HCT116 (cell line): Measurements from ENCODE around the gene ZNRF3. TPM values are rescaled to one million over a fixed set of nuclear protein-coding genes. Genes with fewer than 3 reads are reported as not detected.

Experiments used
- ATAC-seq: fragments of 200-7000 bp; cut with Tn5 transposase; 2 replicates; pipeline ENCODE4 v1.9.1; 2020; ENCODE audit warnings: mild to moderate bottlenecking, moderate library complexity
- BruUV-seq: library from RNA; stranded (reverse); fragments of 400-500 nt; replicated peaks from 2 replicates; lab custom pipeline; 2021; lab: Mats Ljungman, UMichigan
- CTCF ChIA-PET: fragments of 300-600 bp; sonication (Branson Sonifier 250); formaldehyde crosslinking; loops from one replicate; lab custom pipeline; 2021; ENCODE audit warnings: antibody characterized with exemption; lab: Charles Lee
- POLR2A ChIA-PET: fragments of 300-600, 350-600 bp; sonication (Branson Sonifier 250); formaldehyde crosslinking; loops from one replicate; lab custom pipeline; 2021; ENCODE audit warnings: antibody characterized with exemption; lab: Charles Lee
- RAD21 ChIA-PET, 2 experiments: fragments of 300-600 bp; sonication (Branson Sonifier 250); formaldehyde crosslinking; loops; one replicate each; lab custom pipeline; 2023; ENCODE audit warnings: low total read pairs in 2 of 2; ENCODE audit not compliant: uncharacterized antibody in 2 of 2, unreplicated experiment in 2 of 2, low non-redundant PET in 1 of 2; lab: Charles Lee
- DNase-seq: peaks from one replicate; pipeline ENCODE4 v3.0.0-alpha.2; 2010; ENCODE audit warnings: low read depth, low spot score
- H2AFZ ChIP-seq: fragments of 200-600 bp; shearing (Covaris generic), sonication (generic); 2 replicates; pipeline ENCODE4 v1.6.1; 2017; ENCODE audit warnings: low read depth, mixed run types, mixed read lengths, antibody characterized with exemption, low read length; ENCODE audit not compliant: poor library complexity, severe bottlenecking
- H3K27ac ChIP-seq: 2 replicates; pipeline ENCODE4 v1.5.1; 2012; ENCODE audit warnings: low read depth, low read length
- H3K27me3 ChIP-seq: fragments of 200-600 bp; sonication (generic); 2 replicates; pipeline ENCODE4 v1.6.1; 2016; ENCODE audit warnings: mixed run types, low read length, mixed read lengths; ENCODE audit not compliant: insufficient read depth
- H3K36me3 ChIP-seq, 2 experiments: fragments of 200-500 bp in 1 of 2; fragments of 200-600 bp in 1 of 2; sonication (Bioruptor generic) in 1 of 2; sonication (generic) in 1 of 2; 2 replicates each; pipeline versions ENCODE4 v1.5.1 to v1.6.1; 2014 to 2016; ENCODE audit warnings: low read length in 2 of 2, inconsistent platforms in 1 of 2, mixed read lengths in 1 of 2, mixed run types in 1 of 2; ENCODE audit not compliant: insufficient read depth in 2 of 2, control insufficient read depth in 1 of 2
- H3K4me1 ChIP-seq, 2 experiments: fragments of 200-600 bp in 1 of 2; sonication (generic) in 1 of 2; 2 replicates each; pipeline versions ENCODE4 v1.5.1 to v1.6.1; 2012 to 2017; ENCODE audit warnings: low read length in 2 of 2, inconsistent platforms in 1 of 2, mild to moderate bottlenecking in 1 of 2, mixed read lengths in 1 of 2, mixed run types in 1 of 2, moderate library complexity in 1 of 2; ENCODE audit not compliant: insufficient read depth in 2 of 2, control insufficient read depth in 1 of 2
- H3K4me2 ChIP-seq: fragments of 200-600 bp; sonication (generic); 2 replicates; pipeline ENCODE4 v1.6.1; 2017; ENCODE audit warnings: mixed run types, low read length, mixed read lengths
- H3K4me3 ChIP-seq, 2 experiments: fragments of 200-600 bp in 1 of 2; sonication (generic) in 1 of 2; replicated peaks in 1 of 2; 2 replicates each; pipeline ENCODE4 v1.5.1; 2011 to 2016; ENCODE audit warnings: low read length in 2 of 2, control low read depth in 1 of 2, low read depth in 1 of 2, mild to moderate bottlenecking in 1 of 2, mixed read lengths in 1 of 2, mixed run types in 1 of 2
- H3K79me2 ChIP-seq: fragments of 200-600 bp; sonication (generic); 2 replicates; pipeline ENCODE4 v1.6.1; 2017; ENCODE audit warnings: mild to moderate bottlenecking, mixed run types, low read length, moderate library complexity, mixed read lengths; ENCODE audit not compliant: insufficient read depth
- H3K9ac ChIP-seq: fragments of 200-600 bp; sonication (generic); 2 replicates; pipeline ENCODE4 v1.6.1; 2016; ENCODE audit warnings: low read length, mixed read lengths
- H3K9me2 ChIP-seq: fragments of 200-600 bp; sonication (generic), shearing (Covaris generic); 2 replicates; pipeline ENCODE4 v1.6.1; 2017; ENCODE audit warnings: mixed run types, mild to moderate bottlenecking, moderate library complexity; ENCODE audit not compliant: insufficient read depth
- H3K9me3 ChIP-seq, 2 experiments: fragments of 200-500 bp in 1 of 2; fragments of 200-600 bp in 1 of 2; sonication (Bioruptor generic) in 1 of 2; sonication (generic) in 1 of 2; 2 replicates each; pipeline ENCODE4 v1.6.1; 2014 to 2017; ENCODE audit warnings: low read length in 2 of 2, mixed read lengths in 2 of 2, inconsistent platforms in 1 of 2, low read depth in 1 of 2, mild to moderate bottlenecking in 1 of 2, mixed run types in 1 of 2, moderate library complexity in 1 of 2; ENCODE audit not compliant: control insufficient read depth in 1 of 2, insufficient read depth in 1 of 2
- H4K20me1 ChIP-seq: fragments of 200-600 bp; sonication (generic), shearing (Covaris generic); 2 replicates; pipeline ENCODE4 v1.6.1; 2017; ENCODE audit warnings: mixed run types, mild to moderate bottlenecking, moderate library complexity; ENCODE audit not compliant: insufficient read depth
- CTCF ChIP-seq, 3 experiments: fragments of 200-600 bp in 1 of 3; sonication (generic) in 1 of 3; IDR thresholded peaks in 2 of 3; conservative IDR thresholded peaks in 1 of 3; 2 replicates each; pipeline ENCODE4 v1.5.1; 2012 to 2017; ENCODE audit warnings: low read depth in 2 of 3, low read length in 2 of 3, antibody characterized with exemption in 1 of 3, borderline replicate concordance in 1 of 3, control low read depth in 1 of 3, mild to moderate bottlenecking in 1 of 3, mixed read lengths in 1 of 3, mixed run types in 1 of 3, moderate library complexity in 1 of 3; ENCODE audit not compliant: insufficient read depth in 1 of 3
- EGR1 ChIP-seq: IDR thresholded peaks from 2 replicates; pipeline ENCODE4 v1.6.1; 2012; ENCODE audit warnings: low read depth
- EZH2phosphoT487 ChIP-seq: fragments of 200-600 bp; IDR thresholded peaks from 2 replicates; pipeline ENCODE4 v1.6.1; 2018; ENCODE audit warnings: antibody characterized with exemption, borderline replicate concordance
- FOSL1 ChIP-seq: IDR thresholded peaks from 2 replicates; pipeline ENCODE4 v1.6.1; 2012; ENCODE audit warnings: low read depth
- SIN3A ChIP-seq: IDR thresholded peaks from 2 replicates; pipeline ENCODE4 v1.6.1; 2012; ENCODE audit warnings: low read depth
- SP1 ChIP-seq: IDR thresholded peaks from 2 replicates; pipeline ENCODE4 v1.6.1; 2012; ENCODE audit warnings: low read depth
- SRF ChIP-seq: IDR thresholded peaks from 2 replicates; pipeline ENCODE4 v1.6.1; 2012; ENCODE audit warnings: low read depth
- YY1 ChIP-seq: IDR thresholded peaks from 2 replicates; pipeline ENCODE4 v1.6.1; 2011; ENCODE audit warnings: low read length, low read depth, moderate library complexity, mild to moderate bottlenecking; ENCODE audit not compliant: insufficient replicate concordance; ENCODE audit errors: extremely low read depth
- intact Hi-C: fragments of 100-400 bp; cut with micrococcal nuclease; formaldehyde crosslinking; loops from 2 replicates; pipeline ENCODE4 v1.10.0; 2022
- total RNA-seq: library from RNA; stranded (reverse); gene quantifications from one replicate; pipeline ENCODE4 v1.2.1, GENCODE V29; 2021; ENCODE audit not compliant: unreplicated experiment
- TF ChIP-seq, protein P1 (sequence below): IDR thresholded peaks from 2 replicates; pipeline ENCODE4 v1.6.1; 2011; ENCODE audit warnings: mild to moderate bottlenecking, low read length, moderate library complexity; ENCODE audit not compliant: insufficient replicate concordance; ENCODE audit errors: extremely low read depth

ZNRF3 gene
- total RNA-seq, 1 experiment from 2014 or later = 12.2 TPM

- no peak overlapping the region for H3K4me2 ChIP-seq
- CTCF ChIA-PET = no interaction called here
- no TSS peak for BruUV-seq
- no peaks in the 10 kb centered on the region for H4K20me1 ChIP-seq
- no peaks in the 10 kb centered on the region for H3K4me1 ChIP-seq
- H3K79me2 ChIP-seq = no peaks in the 10 kb centered on the region
- no peak overlapping the region for H3K4me3 ChIP-seq
- DNase-seq = no peak
- no peaks in the 10 kb centered on the region for H3K9me2 ChIP-seq
- intact Hi-C loops = no loop called here
- POLR2A ChIA-PET = no interaction called here
- no peaks in the 10 kb centered on the region for H3K36me3 ChIP-seq
- TF ChIP-seq EGR1 (no peak), CTCF (IDR thresholded peaks at IDR 0.05 in 2 of 3, conservative IDR thresholded peaks at IDR 0.05 in 1 of 3; ENCODE audit: borderline replicate concordance in 1 of 3, insufficient read depth in 1 of 3, low read depth in 2 of 3, low read length in 2 of 3) (no peak), YY1 (no peak), SRF (no peak), SIN3A (no peak), SP1 (no peak), EZH2phosphoT487 (no peak), FOSL1 (no peak)
- TF ChIP-seq, protein P1, sequence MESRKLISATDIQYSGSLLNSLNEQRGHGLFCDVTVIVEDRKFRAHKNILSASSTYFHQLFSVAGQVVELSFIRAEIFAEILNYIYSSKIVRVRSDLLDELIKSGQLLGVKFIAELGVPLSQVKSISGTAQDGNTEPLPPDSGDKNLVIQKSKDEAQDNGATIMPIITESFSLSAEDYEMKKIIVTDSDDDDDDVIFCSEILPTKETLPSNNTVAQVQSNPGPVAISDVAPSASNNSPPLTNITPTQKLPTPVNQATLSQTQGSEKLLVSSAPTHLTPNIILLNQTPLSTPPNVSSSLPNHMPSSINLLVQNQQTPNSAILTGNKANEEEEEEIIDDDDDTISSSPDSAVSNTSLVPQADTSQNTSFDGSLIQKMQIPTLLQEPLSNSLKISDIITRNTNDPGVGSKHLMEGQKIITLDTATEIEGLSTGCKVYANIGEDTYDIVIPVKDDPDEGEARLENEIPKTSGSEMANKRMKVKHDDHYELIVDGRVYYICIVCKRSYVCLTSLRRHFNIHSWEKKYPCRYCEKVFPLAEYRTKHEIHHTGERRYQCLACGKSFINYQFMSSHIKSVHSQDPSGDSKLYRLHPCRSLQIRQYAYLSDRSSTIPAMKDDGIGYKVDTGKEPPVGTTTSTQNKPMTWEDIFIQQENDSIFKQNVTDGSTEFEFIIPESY = no peak
- no peaks in the 10 kb centered on the region for H3K9me3 ChIP-seq
- H3K9ac ChIP-seq = no peak overlapping the region
- no peaks in the 10 kb centered on the region for H3K27me3 ChIP-seq
- RAD21 ChIA-PET = no interaction called here
- no peak overlapping the region for H3K27ac ChIP-seq
- no peak for ATAC-seq
- no peak overlapping the region for H2AFZ ChIP-seq
Measured at GRCh38 chr22:29102300-29102699, 218.9 kb downstream of the ZNRF3 start.
